K562 (cell line): ENCODE results near the gene MYH7. TPM values are rescaled to one million over a fixed set of nuclear protein-coding genes. Genes with fewer than 3 reads are reported as not detected.

Experiments used
- ATAC-seq: fragments of 200-7000 bp; cut with Tn5 transposase; 3 replicates; pipeline ENCODE4 v1.9.1; 2020; ENCODE audit warnings: moderate library complexity
- BruUV-seq: library from RNA; stranded (reverse); fragments of 400-500 nt; replicated peaks from 2 replicates; lab custom pipeline; 2021; lab: Mats Ljungman, UMichigan
- CTCF ChIA-PET: fragments of 300-600 bp; formaldehyde crosslinking; extraction: SDS; loops from one replicate; lab custom pipeline; 2021; ENCODE audit warnings: low intra/inter-chr PET ratio; lab: Yijun Ruan, JAX
- POLR2A ChIA-PET: fragments of 300-600, 350-650 bp; sonication (Branson Sonifier 250); formaldehyde crosslinking; extraction: SDS; loops from one replicate; lab custom pipeline; 2021; ENCODE audit warnings: antibody characterized with exemption, inconsistent platforms; lab: Yijun Ruan, JAX
- DNase-seq, 4 experiments: peaks; one replicate each; pipeline versions ENCODE4 v3.0.0 to v3.0.0-alpha.2; 2011 to 2018; ENCODE audit warnings: low spot score in 3 of 4, mixed read lengths in 3 of 4; ENCODE audit errors: extremely low read depth in 1 of 4
- FAIRE-seq: peaks from 2 replicates; lab custom pipeline; 2011; peaks lifted over from hg19 to GRCh38; lab: Jason Lieb, UNC
- H2AFZ ChIP-seq: 2 replicates; pipeline ENCODE4 v1.6.0; 2011; ENCODE audit warnings: low read depth, low read length, control low read depth, inconsistent platforms
- H3K27ac ChIP-seq: fragments of 200-600 bp; 3 replicates; pipeline ENCODE4 v1.8.0; 2011; ENCODE audit warnings: low read depth, mild to moderate bottlenecking, control low read depth, inconsistent platforms, low read length, moderate library complexity, mixed read lengths; ENCODE audit errors: extremely low read depth
- H3K27me3 ChIP-seq, 2 experiments: fragments of 300-600 bp in 1 of 2; 2 replicates in 1 of 2; 3 replicates in 1 of 2; pipeline versions ENCODE4 v1.6.0 to v1.8.0; 2011; ENCODE audit warnings: inconsistent platforms in 2 of 2, low read length in 2 of 2, mild to moderate bottlenecking in 1 of 2, mixed read lengths in 1 of 2, moderate library complexity in 1 of 2; ENCODE audit not compliant: control insufficient read depth in 2 of 2, insufficient read depth in 2 of 2
- H3K36me3 ChIP-seq: fragments of 300-600 bp; 3 replicates; pipeline ENCODE4 v1.8.0; 2011; ENCODE audit warnings: mild to moderate bottlenecking, low read length, inconsistent platforms; ENCODE audit not compliant: control insufficient read depth, insufficient read depth
- H3K4me1 ChIP-seq, 2 experiments: fragments of 200-600 bp in 1 of 2; replicated peaks in 1 of 2; 2 replicates in 1 of 2; 3 replicates in 1 of 2; pipeline versions ENCODE4 v1.5.1 to v1.8.0; 2011; ENCODE audit warnings: inconsistent platforms in 2 of 2, low read length in 2 of 2, mild to moderate bottlenecking in 1 of 2, mixed read lengths in 1 of 2, moderate library complexity in 1 of 2; ENCODE audit not compliant: control insufficient read depth in 2 of 2, insufficient read depth in 2 of 2
- H3K4me2 ChIP-seq: 2 replicates; pipeline ENCODE4 v1.6.1; 2011; ENCODE audit warnings: low read length, control low read depth, inconsistent platforms, mixed read lengths; ENCODE audit not compliant: insufficient read depth
- H3K4me3 ChIP-seq: fragments of 200-600 bp; sonication (generic), shearing (Covaris generic); 2 replicates; pipeline ENCODE4 v1.5.1; 2016; ENCODE audit warnings: control low read depth, inconsistent platforms
- H3K79me2 ChIP-seq: fragments of 200-600 bp; 3 replicates; pipeline ENCODE4 v1.8.0; 2011; ENCODE audit warnings: low read length, inconsistent platforms; ENCODE audit not compliant: control insufficient read depth, insufficient read depth
- H3K9ac ChIP-seq, 2 experiments: 2 replicates each; pipeline versions ENCODE4 v1.6.0 to v1.6.1; 2011; ENCODE audit warnings: low read depth in 2 of 2, low read length in 2 of 2, control low read depth in 1 of 2, inconsistent platforms in 1 of 2, mild to moderate bottlenecking in 1 of 2, mixed read lengths in 1 of 2; ENCODE audit not compliant: insufficient read depth in 1 of 2
- H3K9me1 ChIP-seq: one replicate; pipeline ENCODE4 v1.6.0; 2011; ENCODE audit warnings: inconsistent platforms, mild to moderate bottlenecking, low read length, moderate library complexity; ENCODE audit not compliant: control insufficient read depth, insufficient read depth
- H3K9me3 ChIP-seq: replicated peaks from 2 replicates; pipeline ENCODE4 v1.5.1; 2011; ENCODE audit warnings: low read depth, low read length, inconsistent platforms; ENCODE audit not compliant: control insufficient read depth, insufficient read depth
- H4K20me1 ChIP-seq: replicated peaks from 2 replicates; pipeline ENCODE4 v1.6.1; 2011; ENCODE audit warnings: low read length, inconsistent platforms, mixed read lengths; ENCODE audit not compliant: control insufficient read depth, insufficient read depth
- ATF3 ChIP-seq, 2 experiments: fragments of 450-650 bp in 1 of 2; sonication (generic) in 1 of 2; formaldehyde crosslinking in 1 of 2; IDR thresholded peaks in 1 of 2; conservative IDR thresholded peaks in 1 of 2; 2 replicates each; pipeline versions ENCODE4 v1.6.1 to v1.8.1; 2016 to 2023; ENCODE audit warnings: mild to moderate bottlenecking in 2 of 2, moderate library complexity in 2 of 2, inconsistent platforms in 1 of 2, missing genetic modification reagents in 1 of 2
- CBFA2T3 ChIP-seq: fragments of 450-650 bp; IDR thresholded peaks from 2 replicates; pipeline ENCODE4 v1.6.1; 2017
- GABPA ChIP-seq: fragments of 200-800 bp; sonication (Bioruptor generic); conservative IDR thresholded peaks from 2 replicates; pipeline ENCODE4 v1.6.1; 2016; ENCODE audit warnings: low read depth, missing genetic modification characterization, missing compliant biosample characterization
- HNRNPK ChIP-seq: fragments of 200-400 bp; formaldehyde crosslinking; IDR thresholded peaks from one replicate; pipeline ENCODE4 v1.6.1; 2018; ENCODE audit warnings: mild to moderate bottlenecking, low read depth, low read length; ENCODE audit not compliant: poor library complexity, severe bottlenecking
- MAFK ChIP-seq: IDR thresholded peaks from 2 replicates; pipeline ENCODE4 v1.6.1; 2011; ENCODE audit warnings: low read length, improper control_type of control experiment
- MEIS2 ChIP-seq: fragments of 450-650 bp; IDR thresholded peaks from 2 replicates; pipeline ENCODE4 v1.6.1; 2014; ENCODE audit warnings: mild to moderate bottlenecking; ENCODE audit not compliant: partially characterized antibody
- NRF1 ChIP-seq, 2 experiments: fragments of 450-650 bp; IDR thresholded peaks in 1 of 2; conservative IDR thresholded peaks in 1 of 2; 2 replicates each; pipeline ENCODE4 v1.6.1; 2014; ENCODE audit warnings: mild to moderate bottlenecking in 2 of 2
- SIX5 ChIP-seq, 2 experiments: IDR thresholded peaks; 2 replicates each; pipeline ENCODE4 v1.6.1; 2011; ENCODE audit warnings: low read length in 2 of 2, borderline replicate concordance in 1 of 2, low read depth in 1 of 2, mild to moderate bottlenecking in 1 of 2, moderate library complexity in 1 of 2; ENCODE audit not compliant: insufficient read depth in 1 of 2
- STAT5A ChIP-seq: IDR thresholded peaks from 2 replicates; pipeline ENCODE4 v1.6.1; 2012; ENCODE audit warnings: low read length, inconsistent platforms, borderline replicate concordance
- VEZF1 ChIP-seq: fragments of 200-800 bp; sonication (Bioruptor generic); IDR thresholded peaks from 2 replicates; pipeline ENCODE4 v1.6.1; 2017; ENCODE audit warnings: missing genetic modification characterization, missing compliant biosample characterization
- ZFP30 ChIP-seq: fragments of 250-450 bp; sonication (Bioruptor Pico); IDR thresholded peaks from 2 replicates; pipeline ENCODE4 v1.8.0; 2022; ENCODE audit warnings: moderate library complexity, mild to moderate bottlenecking, inconsistent platforms, borderline replicate concordance
- ZNF668 ChIP-seq: fragments of 250-450 bp; sonication (Bioruptor Pico); IDR thresholded peaks from 2 replicates; pipeline ENCODE4 v1.8.0; 2022; ENCODE audit warnings: mild to moderate bottlenecking, inconsistent platforms
- WGBS: fragments of 100-300 bp; shearing (Covaris generic); methylation state at CpG from one replicate; pipeline ENCODE4 v1.1.6; 2016; ENCODE audit warnings: low coverage, mixed read lengths; ENCODE audit not compliant: insufficient coverage; ENCODE audit errors: missing lambda C conversion rate; 5-methylcytosine and 5-hydroxymethylcytosine counted together
- in situ Hi-C: fragments of 300-500 bp; cut with MboI; formaldehyde crosslinking; loops from 4 replicates; pipeline ENCODE4 v1.15.0; 2018; ENCODE audit warnings: inconsistent platforms, mixed read lengths
- intact Hi-C: fragments of 100-400 bp; cut with micrococcal nuclease; formaldehyde crosslinking; loops from 2 replicates; pipeline ENCODE4 v1.14.2; 2022
- polyA plus RNA-seq, 8 experiments: library from polyadenylated mRNA; depleted of rRNA in 4 of 8; stranded (reverse) in 5 of 8; unstranded in 3 of 8; fragments of >200 nt; fragmentation: Nextera tagmentation in 2 of 8; fragmentation: Illumina TruSeq in 1 of 8; extraction: Ambion mirVana in 2 of 8; extraction: Trizol in 1 of 8; gene quantifications; 2 replicates each; pipeline versions ENCODE4 v1.2.1 to v1.2.3, GENCODE V29; 2011 to 2014; ENCODE audit warnings: inconsistent platforms in 1 of 8, missing spikeins in 1 of 8
- total RNA-seq, 7 experiments: library from RNA; depleted of rRNA in 6 of 7; stranded (reverse); fragments of >200 nt in 6 of 7; fragmentation: Illumina TruSeq in 2 of 7; extraction: Trizol in 2 of 7; gene quantifications; 2 replicates each; pipeline versions ENCODE4 v1.2.1 to v1.2.3, GENCODE V29; 2011 to 2021; ENCODE audit warnings: low replicate concordance in 1 of 7

Gene MYH7
- total and polyA plus RNA-seq, 9 of the 15 experiments (the other 6 are each of a cell fraction or from before 2014, with no cell fraction given), result not detected

- FAIRE-seq (no peak), DNase-seq (no peak), ATAC-seq (no peak)
- Histone ChIP-seq H3K9ac (no peak overlapping the region), H3K9me1 (no peaks in the 10 kb centered on the region), H4K20me1 (no peaks in the 10 kb centered on the region), H3K27ac (no peak overlapping the region), H3K9me3 (no peaks in the 10 kb centered on the region), H3K27me3 (peaks cover 10 to 52% of the 10 kb centered on the region in 2 experiments; a peak in 3 of 5 replicates), H3K4me2 (no peak overlapping the region), H3K36me3 (no peaks in the 10 kb centered on the region), H3K79me2 (no peaks in the 10 kb centered on the region), H3K4me3 (no peak overlapping the region), H3K4me1 (no peaks in the 10 kb centered on the region), H2AFZ (no peak overlapping the region)
- ChIA-PET CTCF (no interaction called here), POLR2A (no interaction called here)
- no peak for TF ChIP-seq VEZF1 (CRISPR knock-in tag)
- TF ChIP-seq NRF1 (conservative IDR thresholded peaks at IDR 0.05 in 1 of 2, IDR thresholded peaks at IDR 0.05 in 1 of 2), result peak; percentile 49 to 63; a peak in 3 of 4 replicates
- WGBS, result 26% methylated on average over 6 of the region's 10 CpGs
- intact Hi-C loops (no loop called here), in situ Hi-C loops (no loop called here)
- BruUV-seq, result no TSS peak
Measured at GRCh38 chr14:23396126-23396525, 39.3 kb downstream of the MYH7 start.

- H3K4me1 ChIP-seq, result no peaks in the 10 kb centered on the region; a peak in 1 of 5 replicates
- H3K9ac ChIP-seq, result no peak overlapping the region
- DNase-seq (peak; percentile 8 to 24 (median 20)), FAIRE-seq (no peak), ATAC-seq (peak; percentile 72)
- BruUV-seq, result no TSS peak
- no peak overlapping the region for H3K4me2 ChIP-seq
- H3K27ac ChIP-seq, result no peak overlapping the region
- no peaks in the 10 kb centered on the region for H3K9me3 ChIP-seq
- no peaks in the 10 kb centered on the region for H3K9me1 ChIP-seq
- WGBS, result 8% methylated on average over 6 of the region's 7 CpGs
- no peaks in the 10 kb centered on the region for H3K36me3 ChIP-seq
- ChIA-PET CTCF (interaction anchor here (0.5 kb wide), 1 partner anchor 171 kb away, joined by 3 read pairs; no protein-coding TSS in a partner anchor), POLR2A (interaction anchor here (0.7 kb wide), 1 partner anchor 95 kb away, joined by 3 read pairs; no protein-coding TSS in a partner anchor)
- no peaks in the 10 kb centered on the region for H3K79me2 ChIP-seq
- no peak overlapping the region for H3K4me3 ChIP-seq
- H2AFZ ChIP-seq, result no peak overlapping the region
- no peaks in the 10 kb centered on the region for H4K20me1 ChIP-seq
- intact Hi-C loops (no loop called here), in situ Hi-C loops (no loop called here)
- peaks cover 25 to 77% of the 10 kb centered on the region in 2 experiments; a peak in 3 of 5 replicates for H3K27me3 ChIP-seq
- TF ChIP-seq STAT5A (no peak), MEIS2 (no peak), MAFK (no peak), ZFP30 (CRISPR knock-in tag) (no peak), HNRNPK (no peak), ATF3 (IDR thresholded peaks at IDR 0.05) (no peak), ATF3 (CRISPR knock-in tag; conservative IDR thresholded peaks at IDR 0.05) (no peak), CBFA2T3 (peak; percentile 30; the same call in 1 of the 2 replicates), GABPA (no peak), ZNF668 (CRISPR knock-in tag) (no peak), SIX5 (IDR thresholded peaks at IDR 0.05; ENCODE audit: borderline replicate concordance in 1 of 2, insufficient read depth in 1 of 2, low read depth in 1 of 2, low read length in 2 of 2) (no peak)
Measured at GRCh38 chr14:23392613-23393012, 42.8 kb downstream of the MYH7 start.
